H9 (cell line): ENCODE data around the gene SHPK. TPM values are rescaled to one million over a fixed set of nuclear protein-coding genes. Genes with fewer than 3 reads are reported as not detected.

Experiments used
- DNase-seq: peaks from one replicate; pipeline ENCODE4 v3.0.0-alpha.2; 2017
- H2AFZ ChIP-seq: one replicate; pipeline ENCODE4 v1.6.1; 2013; ENCODE audit warnings: mild to moderate bottlenecking, low read length, control low read depth, moderate library complexity
- H2AK5ac ChIP-seq: 2 replicates; pipeline ENCODE4 v1.6.1; 2013; ENCODE audit warnings: low read length, control low read depth, mixed read lengths; ENCODE audit not compliant: insufficient read length
- H2BK120ac ChIP-seq: one replicate; pipeline ENCODE4 v1.6.1; 2013; ENCODE audit warnings: low read depth, mild to moderate bottlenecking, low read length, control low read depth, inconsistent platforms; ENCODE audit not compliant: poor library complexity, severe bottlenecking
- H2BK12ac ChIP-seq: 2 replicates; pipeline ENCODE4 v1.6.1; 2013; ENCODE audit warnings: low read length, control low read depth, mixed read lengths, low read depth; ENCODE audit not compliant: insufficient read length
- H2BK15ac ChIP-seq: 2 replicates; pipeline ENCODE4 v1.6.1; 2013; ENCODE audit warnings: low read depth, low read length, control low read depth
- H2BK20ac ChIP-seq: one replicate; pipeline ENCODE4 v1.6.1; 2013; ENCODE audit warnings: low read depth, mild to moderate bottlenecking, low read length, control low read depth, inconsistent platforms; ENCODE audit not compliant: poor library complexity, severe bottlenecking
- H2BK5ac ChIP-seq: 2 replicates; pipeline ENCODE4 v1.6.1; 2013; ENCODE audit warnings: low read length, control low read depth, mixed read lengths; ENCODE audit not compliant: insufficient read length
- H3K14ac ChIP-seq: 2 replicates; pipeline ENCODE4 v1.6.1; 2013; ENCODE audit warnings: low read length, control low read depth; ENCODE audit not compliant: insufficient read depth
- H3K18ac ChIP-seq: 2 replicates; pipeline ENCODE4 v1.6.1; 2013; ENCODE audit warnings: low read depth, mild to moderate bottlenecking, mixed read lengths, low read length, control low read depth; ENCODE audit not compliant: insufficient read length
- H3K23ac ChIP-seq: 2 replicates; pipeline ENCODE4 v1.6.1; 2013; ENCODE audit warnings: low read length, control low read depth, mixed read lengths, low read depth; ENCODE audit not compliant: insufficient read length
- H3K23me2 ChIP-seq: 2 replicates; pipeline ENCODE4 v1.6.1; 2013; ENCODE audit warnings: low read depth, mild to moderate bottlenecking, mixed read lengths, low read length, control low read depth; ENCODE audit not compliant: insufficient read length, poor library complexity, severe bottlenecking
- H3K27ac ChIP-seq: 2 replicates; pipeline ENCODE4 v1.5.1; 2013; ENCODE audit warnings: low read length, control low read depth, mixed read lengths, low read depth; ENCODE audit not compliant: insufficient read length
- H3K27me3 ChIP-seq: 2 replicates; pipeline ENCODE4 v1.6.1; 2013; ENCODE audit warnings: low read length, control low read depth, inconsistent platforms; ENCODE audit not compliant: insufficient read depth
- H3K4ac ChIP-seq: 2 replicates; pipeline ENCODE4 v1.6.1; 2013; ENCODE audit warnings: low read depth, mild to moderate bottlenecking, control low read depth, inconsistent platforms, low read length, moderate library complexity
- H3K4me1 ChIP-seq: 2 replicates; pipeline ENCODE4 v1.6.1; 2013; ENCODE audit warnings: low read length, control low read depth, inconsistent platforms; ENCODE audit not compliant: insufficient read depth
- H3K4me2 ChIP-seq: 2 replicates; pipeline ENCODE4 v1.6.1; 2013; ENCODE audit warnings: low read length, control low read depth, mixed read lengths; ENCODE audit not compliant: insufficient read length, insufficient read depth
- H3K56ac ChIP-seq: 2 replicates; pipeline ENCODE4 v1.6.1; 2013; ENCODE audit warnings: low read depth, mild to moderate bottlenecking, mixed read lengths, low read length, control low read depth; ENCODE audit not compliant: insufficient read length
- H3K79me1 ChIP-seq: 2 replicates; pipeline ENCODE4 v1.6.1; 2013; ENCODE audit warnings: low read depth, mild to moderate bottlenecking, moderate library complexity, low read length, control low read depth, inconsistent platforms; ENCODE audit not compliant: insufficient read depth, poor library complexity, severe bottlenecking
- H3K79me2 ChIP-seq: 2 replicates; pipeline ENCODE4 v1.6.1; 2013; ENCODE audit warnings: low read length, control low read depth, inconsistent platforms; ENCODE audit not compliant: insufficient read depth
- H3K9ac ChIP-seq: 2 replicates; pipeline ENCODE4 v1.6.1; 2013; ENCODE audit warnings: low read length, control low read depth, mixed read lengths; ENCODE audit not compliant: insufficient read length; ENCODE audit errors: extremely low read depth
- H3K9me3 ChIP-seq: one replicate; pipeline ENCODE4 v1.6.1; 2013; ENCODE audit warnings: low read depth, low read length, inconsistent platforms; ENCODE audit not compliant: control insufficient read depth
- H3T11ph ChIP-seq: one replicate; pipeline ENCODE4 v1.6.1; 2013; ENCODE audit warnings: mild to moderate bottlenecking, low read length, control low read depth, inconsistent platforms
- H4K20me1 ChIP-seq: one replicate; pipeline ENCODE4 v1.6.1; 2013; ENCODE audit not compliant: control insufficient read depth, insufficient read length, insufficient read depth
- H4K5ac ChIP-seq: 2 replicates; pipeline ENCODE4 v1.6.1; 2013; ENCODE audit warnings: low read depth, mild to moderate bottlenecking, mixed read lengths, low read length, control low read depth; ENCODE audit not compliant: insufficient read length
- H4K8ac ChIP-seq: replicated peaks from 2 replicates; pipeline ENCODE4 v1.6.1; 2013; ENCODE audit warnings: low read length, control low read depth, mixed read lengths, low read depth; ENCODE audit not compliant: insufficient read length
- H4K91ac ChIP-seq: 2 replicates; pipeline ENCODE4 v1.6.1; 2013; ENCODE audit warnings: low read depth, mild to moderate bottlenecking, moderate library complexity, mixed read lengths, low read length, control low read depth; ENCODE audit not compliant: insufficient read length
- H3K27ac Mint-ChIP-seq, 3 experiments: 2 replicates in 2 of 3; 3 replicates in 1 of 3; pipeline ENCODE4 v1.8.0; 2020 to 2021; ENCODE audit warnings: mixed read lengths in 3 of 3, mild to moderate bottlenecking in 1 of 3, moderate library complexity in 1 of 3
- H3K27me3 Mint-ChIP-seq: 2 replicates; pipeline ENCODE4 v1.8.0; 2021; ENCODE audit warnings: low read depth, mild to moderate bottlenecking, moderate library complexity, mixed read lengths
- H3K36me3 Mint-ChIP-seq, 3 experiments: 2 replicates in 2 of 3; 3 replicates in 1 of 3; pipeline ENCODE4 v1.8.0; 2020 to 2021; ENCODE audit warnings: low read depth in 3 of 3, mixed read lengths in 3 of 3; ENCODE audit not compliant: insufficient read depth in 1 of 3
- H3K4me1 Mint-ChIP-seq, 2 experiments: 2 replicates each; pipeline ENCODE4 v1.8.0; 2020; ENCODE audit warnings: mixed read lengths in 2 of 2
- H3K4me3 Mint-ChIP-seq, 2 experiments: 2 replicates in 1 of 2; 3 replicates in 1 of 2; pipeline ENCODE4 v1.8.0; 2020 to 2021; ENCODE audit warnings: mild to moderate bottlenecking in 2 of 2, mixed read lengths in 2 of 2, moderate library complexity in 1 of 2
- H3K9me3 Mint-ChIP-seq, 2 experiments: 2 replicates in 1 of 2; 3 replicates in 1 of 2; pipeline ENCODE4 v1.8.0; 2020; ENCODE audit warnings: mild to moderate bottlenecking in 2 of 2, mixed read lengths in 2 of 2, moderate library complexity in 1 of 2
- WGBS: extraction: QIAGEN DNeasy Blood & Tissue Kit; methylation state at CpG from one replicate; pipeline ENCODE4 v1.1.7; 2013; ENCODE audit warnings: missing lambda C conversion rate, low lambda C conversion rate, mixed read lengths; ENCODE audit not compliant: insufficient read length; ENCODE audit errors: extremely low coverage; 5-methylcytosine and 5-hydroxymethylcytosine counted together
- total RNA-seq: library from RNA; stranded (reverse); gene quantifications from 2 replicates; pipeline ENCODE4 v1.2.1, GENCODE V29; 2021
- TF ChIP-seq, protein P1 (sequence below): fragments of 200-600 bp; sonication (generic); conservative IDR thresholded peaks from 3 replicates; pipeline ENCODE4 v1.8.0; 2021; ENCODE audit warnings: antibody characterized with exemption, mild to moderate bottlenecking

The SHPK gene
- total RNA-seq, 1 experiment from 2014 or later = 27.0 TPM

DNA sequence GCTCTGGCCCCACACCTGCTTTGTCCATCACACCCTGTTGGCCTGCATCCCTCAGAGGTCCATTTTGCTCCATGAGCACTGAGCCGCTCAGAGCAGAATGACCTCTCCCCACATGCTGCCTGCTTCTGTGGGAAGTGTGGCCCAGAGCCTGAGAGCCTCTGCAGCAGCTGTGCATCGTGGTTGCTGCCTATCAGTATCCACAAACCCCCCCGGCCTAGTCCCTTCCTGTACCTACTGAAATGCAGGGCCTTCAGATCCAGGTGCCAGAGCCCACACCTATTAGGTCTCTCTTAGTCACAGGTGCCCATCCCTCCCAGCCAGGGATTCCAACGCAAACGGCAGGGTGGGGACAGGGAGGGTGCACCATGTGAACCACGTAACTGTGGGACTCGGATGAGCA lies 61.8 kb downstream of the SHPK start:
- Mint-ChIP-seq H3K27ac (no peak overlapping the region), H3K4me3 (no peak overlapping the region), H3K9me3 (no peaks in the 10 kb centered on the region), H3K27me3 (no peaks in the 10 kb centered on the region), H3K36me3 (peaks cover 7 to 33% (median 12%) of the 10 kb centered on the region in 3 experiments; a peak in 6 of 7 replicates), H3K4me1 (no peaks in the 10 kb centered on the region)
- Histone ChIP-seq H3K56ac (no peak overlapping the region), H3K23me2 (no peaks in the 10 kb centered on the region), H4K5ac (no peak overlapping the region), H2BK5ac (no peak overlapping the region), H3K18ac (no peak overlapping the region), H2BK12ac (no peak overlapping the region), H3K14ac (no peak overlapping the region), H2AFZ (no peak overlapping the region), H4K91ac (no peak overlapping the region), H4K20me1 (no peaks in the 10 kb centered on the region), H3K79me2 (no peaks in the 10 kb centered on the region), H2AK5ac (no peak overlapping the region), H3K4me1 (no peaks in the 10 kb centered on the region), H3K23ac (no peak overlapping the region), H3T11ph (no peak overlapping the region), H4K8ac (no peak overlapping the region), H3K79me1 (no peaks in the 10 kb centered on the region), H2BK15ac (no peak overlapping the region), H3K27ac (no peak overlapping the region), H3K9me3 (no peaks in the 10 kb centered on the region), H3K9ac (no peak overlapping the region), H3K4ac (no peak overlapping the region), H3K4me2 (no peak overlapping the region), H2BK120ac (no peak overlapping the region), H2BK20ac (no peak overlapping the region), H3K27me3 (no peaks in the 10 kb centered on the region)
- DNase-seq = no peak
- WGBS = no CpG with 5 or more reads among the region's 7 CpGs
- TF ChIP-seq, protein P1, sequence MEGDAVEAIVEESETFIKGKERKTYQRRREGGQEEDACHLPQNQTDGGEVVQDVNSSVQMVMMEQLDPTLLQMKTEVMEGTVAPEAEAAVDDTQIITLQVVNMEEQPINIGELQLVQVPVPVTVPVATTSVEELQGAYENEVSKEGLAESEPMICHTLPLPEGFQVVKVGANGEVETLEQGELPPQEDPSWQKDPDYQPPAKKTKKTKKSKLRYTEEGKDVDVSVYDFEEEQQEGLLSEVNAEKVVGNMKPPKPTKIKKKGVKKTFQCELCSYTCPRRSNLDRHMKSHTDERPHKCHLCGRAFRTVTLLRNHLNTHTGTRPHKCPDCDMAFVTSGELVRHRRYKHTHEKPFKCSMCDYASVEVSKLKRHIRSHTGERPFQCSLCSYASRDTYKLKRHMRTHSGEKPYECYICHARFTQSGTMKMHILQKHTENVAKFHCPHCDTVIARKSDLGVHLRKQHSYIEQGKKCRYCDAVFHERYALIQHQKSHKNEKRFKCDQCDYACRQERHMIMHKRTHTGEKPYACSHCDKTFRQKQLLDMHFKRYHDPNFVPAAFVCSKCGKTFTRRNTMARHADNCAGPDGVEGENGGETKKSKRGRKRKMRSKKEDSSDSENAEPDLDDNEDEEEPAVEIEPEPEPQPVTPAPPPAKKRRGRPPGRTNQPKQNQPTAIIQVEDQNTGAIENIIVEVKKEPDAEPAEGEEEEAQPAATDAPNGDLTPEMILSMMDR = no peak
